Left forelimb (tissue), 1 donor: ENCODE measurements around the gene AP1G2.
A peak's percentile ranks its signal among the peaks of the same experiment; 100 is the strongest.
"Not testable (repeated sequence)": the region's sequence is repeated elsewhere in the genome, so short reads cannot be mapped to it uniquely, and the experiment has no call there.

Experiments
- DNase-seq: peaks from one replicate; pipeline ENCODE4 v3.0.0-alpha.2; 2018; ENCODE audit warnings: low spot score

The AP1G2 gene

DNA sequence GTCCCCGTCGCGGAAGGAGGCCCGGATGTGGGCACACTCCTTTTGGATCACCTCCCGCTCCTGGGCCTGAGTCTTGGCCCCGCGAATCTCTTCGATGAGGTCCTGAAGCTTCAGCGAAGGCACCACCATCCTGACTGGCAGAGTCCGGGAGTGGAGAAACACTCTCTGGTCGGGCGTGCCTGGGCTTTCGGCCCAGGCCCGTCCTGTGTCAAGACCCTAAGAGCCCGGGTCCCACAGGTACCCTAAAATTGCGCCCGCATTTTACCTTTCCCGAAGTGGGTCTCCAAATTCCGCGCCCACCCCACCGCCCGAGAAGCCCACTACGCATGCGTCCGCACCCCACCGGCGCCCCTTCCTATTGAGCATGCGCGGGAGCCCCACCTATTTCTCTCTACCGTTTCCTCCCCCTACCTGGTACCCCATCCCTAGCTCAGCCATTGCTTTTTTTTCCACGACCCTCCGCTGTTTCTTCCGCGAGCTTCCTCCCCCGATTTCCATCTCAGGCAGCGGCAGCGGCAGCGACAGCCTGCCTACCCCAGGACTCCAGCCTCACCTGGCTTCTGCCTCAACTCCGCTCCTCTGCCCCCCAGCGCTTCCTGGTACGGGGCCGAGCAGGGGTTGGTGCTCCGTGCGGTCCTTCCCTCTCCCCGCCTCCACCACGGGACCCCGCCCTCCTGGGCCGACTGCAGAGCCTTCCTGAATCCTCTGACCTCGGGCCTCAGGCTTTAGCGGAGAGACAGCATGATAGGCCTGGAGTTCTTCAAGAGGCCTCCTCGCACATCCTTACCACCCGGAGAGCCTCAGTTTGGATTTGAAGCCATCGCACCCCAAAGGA lies at the start of gene AP1G2:
Gene AP1G2, minus strand, starts transcription at position 606 of the 835 bp plus-strand sequence. Its CDS starts 477 bp downstream, at position 129.
- DNase-seq = peak; percentile 86

DNA sequence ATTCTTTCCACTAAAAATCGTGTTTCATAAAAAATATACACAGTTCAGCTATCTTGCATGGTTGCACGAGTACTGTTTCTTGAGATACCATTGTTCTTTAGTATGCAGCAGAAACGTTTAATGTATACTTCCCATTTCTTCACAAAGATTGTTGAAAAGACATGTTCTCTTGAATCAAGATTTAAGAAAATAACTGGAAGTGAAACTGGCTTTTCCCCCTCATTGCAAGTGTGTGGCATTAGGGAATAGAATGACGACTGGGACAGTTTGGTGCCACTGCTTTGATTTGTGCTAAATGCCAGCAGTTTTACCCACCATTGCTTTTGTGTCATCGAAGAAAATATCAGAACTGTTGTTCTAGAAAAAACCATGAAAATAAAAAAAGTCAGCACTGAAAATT lies 48.3 kb upstream of the AP1G2 start:
- DNase-seq = no peak

- DNase-seq = no peak
Observed at GRCh38 chr14:23614395-23614828, 46.8 kb upstream of the AP1G2 start.

DNA sequence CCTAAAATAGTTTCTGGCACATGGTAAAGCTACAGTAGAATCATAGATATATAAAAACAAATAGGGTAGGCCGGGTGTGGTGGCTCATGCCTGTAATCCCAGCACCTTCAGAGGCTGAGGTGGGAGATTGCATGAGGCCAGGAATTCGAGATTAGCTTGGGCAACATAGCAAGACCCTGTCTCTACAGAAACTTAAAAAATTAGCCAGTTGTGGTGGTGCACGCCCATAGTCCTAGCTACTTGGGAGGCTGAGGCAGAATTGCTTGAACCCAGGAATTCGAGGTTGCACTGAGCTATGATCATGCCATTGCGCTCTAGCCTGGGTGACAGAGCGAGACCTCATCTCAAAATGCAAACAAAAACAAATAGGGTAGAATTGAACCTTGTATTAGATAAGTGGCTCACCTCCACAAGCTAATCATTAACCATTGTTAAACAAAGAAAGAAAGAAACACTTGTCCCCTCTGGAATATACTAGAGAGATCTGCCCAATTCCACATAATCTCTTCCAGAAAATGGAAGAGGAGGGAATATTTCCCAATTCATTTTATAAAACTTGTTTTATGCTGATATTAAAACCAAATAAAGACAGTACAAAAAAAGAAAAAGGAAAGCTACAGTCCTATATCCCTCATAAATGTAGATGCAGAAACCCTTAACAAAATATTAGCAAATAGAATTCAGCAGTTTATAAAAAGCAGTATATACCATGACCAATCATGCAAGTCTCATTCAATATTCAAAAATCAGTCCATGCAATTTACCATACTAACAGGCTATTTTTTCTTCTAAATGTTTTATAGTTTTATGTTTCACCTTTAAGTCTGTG lies 45.9 kb upstream of the AP1G2 start:
- no peak for DNase-seq

DNA sequence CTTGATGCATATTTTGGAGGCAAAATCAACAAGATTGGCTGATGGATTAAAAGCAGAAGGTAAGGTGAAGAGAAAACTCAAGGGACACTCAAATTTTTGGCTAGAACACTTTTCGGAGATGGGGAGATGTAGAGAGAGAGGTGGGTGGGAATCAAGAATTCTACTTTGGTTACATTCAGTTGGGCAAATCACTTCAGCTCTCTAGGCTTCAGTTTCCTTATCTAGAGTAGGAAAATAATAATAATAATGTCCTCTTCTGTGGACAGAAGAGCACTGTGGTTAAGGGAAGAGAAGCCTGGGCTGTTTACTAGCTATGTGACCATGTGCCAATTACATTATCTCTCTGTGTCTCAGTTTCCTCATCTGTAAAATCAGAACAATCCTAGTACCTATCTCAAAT lies 45.2 kb upstream of the AP1G2 start:
- DNase-seq = no peak

GRCh38 chr14:23612354-23612732 lies 44.8 kb upstream of the AP1G2 start:
- no peak for DNase-seq

DNA sequence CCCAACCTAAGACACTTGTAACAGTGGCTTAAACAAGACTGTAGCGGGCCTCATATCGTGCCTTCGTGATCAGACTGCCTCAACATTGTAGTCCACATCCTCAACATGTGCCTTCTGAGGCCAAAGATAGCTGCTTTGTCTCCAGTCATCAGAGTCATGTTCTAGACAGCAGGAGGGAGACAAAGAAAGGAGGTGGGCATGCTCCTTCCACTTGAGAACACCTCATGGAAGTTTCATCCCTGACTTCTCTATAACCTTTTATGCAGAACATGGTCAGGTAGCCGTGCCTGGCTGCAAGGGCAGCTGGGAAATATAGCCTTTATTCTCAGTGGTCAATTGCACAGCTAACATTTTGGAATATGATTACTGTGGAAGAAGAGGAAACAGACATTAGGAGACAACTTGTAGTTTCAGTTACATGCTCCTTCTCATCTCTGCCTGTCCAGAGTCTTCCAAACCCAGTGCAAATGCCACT lies 43.3 kb upstream of the AP1G2 start:
- DNase-seq = no peak

DNA sequence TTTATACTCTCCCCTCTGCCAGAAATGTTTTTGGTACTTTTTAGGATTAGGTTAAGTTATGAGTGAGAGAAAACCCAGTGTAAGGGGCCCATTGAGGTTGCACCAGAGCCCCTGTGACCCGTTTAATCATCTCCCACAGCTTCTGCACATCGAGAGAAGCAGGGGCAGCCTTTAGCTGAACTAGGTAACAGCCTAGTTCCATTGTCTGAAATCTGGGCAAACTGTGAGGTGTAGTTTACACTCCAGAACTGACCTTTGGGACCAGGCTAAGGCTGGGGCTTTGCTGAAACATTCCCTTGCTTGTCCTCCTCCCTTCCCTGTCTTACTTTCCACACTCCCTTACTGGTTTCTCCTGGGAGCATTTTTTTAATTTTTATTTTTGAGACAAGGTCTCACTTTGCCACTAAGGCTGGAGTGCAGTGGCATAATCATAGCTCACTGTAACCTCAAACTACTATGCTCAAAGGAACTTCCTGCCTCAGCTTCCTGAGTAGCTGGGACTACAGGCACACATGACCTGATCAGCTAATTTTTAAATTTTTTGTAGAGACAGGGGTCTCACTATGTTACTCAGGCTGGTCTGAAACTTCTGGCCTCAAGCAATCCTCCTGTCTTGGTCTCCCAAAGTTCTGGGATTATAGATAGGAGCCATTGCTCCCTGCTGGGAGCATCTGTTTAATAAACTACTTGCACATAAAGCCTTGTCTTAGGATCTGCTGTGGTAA lies 42.7 kb upstream of the AP1G2 start:
- DNase-seq = no peak

DNA sequence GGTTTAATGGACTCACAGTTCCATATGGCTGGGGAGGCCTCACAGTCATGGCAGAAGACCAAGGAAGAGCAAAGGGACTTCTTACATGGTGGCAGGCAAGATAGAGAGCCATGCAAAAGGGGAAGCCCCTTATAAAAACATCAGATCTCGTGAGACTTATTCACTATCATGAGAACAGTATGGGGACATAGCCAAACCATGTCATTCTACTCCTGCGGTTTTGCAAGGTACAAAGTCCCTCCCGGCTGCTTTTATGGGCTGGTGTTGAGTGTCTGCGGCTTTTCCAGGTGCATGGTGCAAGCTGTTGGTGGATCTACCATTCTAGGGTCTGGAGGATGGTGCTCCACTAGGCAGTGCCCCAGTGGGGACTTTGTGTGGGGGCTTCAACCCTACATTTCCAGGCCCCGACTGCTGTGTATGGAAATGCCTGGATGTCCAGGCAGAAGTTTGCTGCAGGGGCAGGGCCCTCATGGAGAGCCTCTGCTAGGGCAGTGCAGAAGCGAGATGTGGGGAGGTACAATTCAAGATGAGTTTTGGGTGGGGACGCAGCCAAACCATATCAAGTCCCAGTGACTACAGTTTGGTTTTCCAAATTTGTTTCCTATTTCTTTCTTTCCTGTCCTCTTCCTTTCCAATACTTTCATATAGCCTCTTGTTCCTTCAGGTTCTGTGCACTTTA lies 42.0 kb upstream of the AP1G2 start:
- not testable (repeated sequence) for DNase-seq

GRCh38 chr14:23609001-23609400 lies 41.4 kb upstream of the AP1G2 start:
- no peak for DNase-seq

GRCh38 chr14:23608454-23608853 lies 40.9 kb upstream of the AP1G2 start:
- DNase-seq = no peak

GRCh38 chr14:23605931-23606585 lies 38.5 kb upstream of the AP1G2 start:
- no peak for DNase-seq

DNA sequence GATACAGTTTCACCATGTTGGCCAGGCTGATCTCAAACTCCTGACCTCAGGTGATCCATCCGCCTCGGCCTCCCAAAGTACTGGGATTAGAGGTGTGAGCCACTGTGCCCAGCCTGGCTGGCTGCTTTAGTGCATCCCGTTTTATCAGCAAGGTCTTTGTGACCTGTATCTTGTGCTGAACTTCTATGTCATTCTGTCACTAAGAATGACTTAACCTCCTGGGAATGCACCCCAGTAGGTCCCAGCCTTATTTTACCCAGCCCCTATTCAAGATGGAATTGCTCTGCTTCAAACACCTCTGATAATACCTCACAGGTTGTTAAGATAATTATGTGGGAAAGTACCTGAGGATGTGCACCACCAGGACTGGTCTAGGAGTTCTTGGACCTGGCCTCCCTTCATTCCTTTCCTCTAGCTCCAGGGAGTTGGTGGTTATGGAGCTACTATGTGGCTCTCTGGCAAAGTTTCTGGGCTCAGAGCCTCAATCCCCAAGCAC lies 37.1 kb upstream of the AP1G2 start:
- no peak for DNase-seq

GRCh38 chr14:23604148-23604547 lies 36.6 kb upstream of the AP1G2 start:
- DNase-seq = no peak

- no peak for DNase-seq
Observed at GRCh38 chr14:23603103-23603502, 35.5 kb upstream of the AP1G2 start.

DNA sequence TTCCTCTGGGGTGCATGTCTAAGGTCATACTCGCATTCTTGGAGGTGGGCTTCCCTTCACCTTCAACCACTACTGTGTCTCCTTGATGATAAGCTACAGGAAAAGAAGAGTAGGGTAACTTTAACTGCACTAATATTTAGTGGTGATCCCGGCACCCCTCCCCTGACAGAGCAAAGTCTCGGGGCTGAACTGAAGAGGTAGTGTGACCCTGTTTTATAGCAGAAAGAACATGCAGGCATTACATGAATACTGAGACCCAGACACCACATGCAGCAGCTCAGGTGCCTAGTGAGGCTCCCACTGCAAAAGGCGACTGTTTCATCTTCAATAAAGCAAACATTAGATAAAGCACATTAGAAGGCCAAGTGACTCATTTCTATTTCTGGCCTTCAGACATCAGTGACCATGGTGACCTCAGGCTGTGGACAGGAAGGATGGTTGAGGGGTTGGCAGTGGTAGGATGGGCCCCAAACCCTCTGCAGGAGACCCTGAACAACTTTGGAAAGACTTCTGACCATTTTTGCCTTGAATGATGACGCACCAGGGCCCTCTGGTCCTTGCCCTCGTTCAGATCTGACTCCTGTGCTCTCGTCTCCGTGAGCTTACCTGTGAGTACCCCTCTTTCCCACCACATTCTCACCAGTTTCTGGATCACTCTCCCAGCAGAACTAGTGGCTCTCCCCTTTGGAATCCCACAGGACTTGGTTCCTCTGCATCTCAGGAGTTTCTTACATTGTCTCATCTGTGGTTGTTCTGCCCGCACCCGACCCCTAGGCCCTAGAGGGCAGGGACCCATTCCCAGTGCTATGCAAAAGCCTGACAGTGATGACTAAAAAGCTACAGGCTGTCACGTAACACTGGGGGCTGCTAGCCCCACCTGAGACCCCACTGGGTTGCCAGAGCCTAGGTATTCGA lies 34.8 kb upstream of the AP1G2 start:
- no peak for DNase-seq

DNA sequence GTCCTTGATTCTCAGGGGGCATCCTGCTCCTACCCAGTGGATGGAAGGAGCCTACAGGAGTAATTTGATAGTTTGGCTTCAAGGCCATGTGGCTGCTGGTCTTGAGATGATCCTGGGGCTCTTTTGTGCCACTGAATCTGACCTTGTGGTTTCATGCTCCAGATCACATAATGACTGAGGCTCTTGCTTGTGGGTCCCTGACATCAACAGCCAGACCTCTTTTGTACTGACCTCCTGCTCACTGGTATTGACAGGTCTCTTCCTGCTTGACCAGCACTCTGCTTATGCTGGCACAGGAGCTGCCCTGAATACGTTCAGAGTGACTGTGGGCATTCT lies 34.2 kb upstream of the AP1G2 start:
- DNase-seq = no peak

GRCh38 chr14:23601424-23601823 lies 33.8 kb upstream of the AP1G2 start:
- no peak for DNase-seq

DNA sequence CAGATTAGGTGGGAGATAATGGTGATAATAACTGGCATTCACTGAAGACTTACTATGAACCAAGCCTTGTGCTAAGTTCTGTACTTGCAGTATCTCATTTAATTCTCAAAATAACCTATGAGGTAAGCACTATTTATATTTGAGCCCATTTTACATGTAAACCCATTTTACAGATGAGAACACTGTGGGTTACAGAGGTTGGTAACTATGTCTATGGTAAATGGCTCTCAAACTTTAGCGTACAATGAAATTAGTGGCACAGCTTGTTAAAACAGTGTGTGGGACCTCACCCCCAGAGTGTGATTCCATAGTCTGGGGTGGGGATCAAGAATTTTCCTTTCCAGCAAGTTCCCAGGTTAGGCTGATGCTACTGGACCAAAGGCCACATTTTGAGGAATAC lies 33.2 kb upstream of the AP1G2 start:
- no peak for DNase-seq

- no peak for DNase-seq
Observed at GRCh38 chr14:23600322-23600707, 32.7 kb upstream of the AP1G2 start.
